Measurements from ENCODE around the gene ZNF639. TPM values are rescaled to one million over a fixed set of nuclear protein-coding genes. Genes with fewer than 3 reads are reported as not detected.

ZNF639 gene
- total RNA-seq, 2 experiments from 2014 or later: 88.1 to 90.8 TPM

DNA sequence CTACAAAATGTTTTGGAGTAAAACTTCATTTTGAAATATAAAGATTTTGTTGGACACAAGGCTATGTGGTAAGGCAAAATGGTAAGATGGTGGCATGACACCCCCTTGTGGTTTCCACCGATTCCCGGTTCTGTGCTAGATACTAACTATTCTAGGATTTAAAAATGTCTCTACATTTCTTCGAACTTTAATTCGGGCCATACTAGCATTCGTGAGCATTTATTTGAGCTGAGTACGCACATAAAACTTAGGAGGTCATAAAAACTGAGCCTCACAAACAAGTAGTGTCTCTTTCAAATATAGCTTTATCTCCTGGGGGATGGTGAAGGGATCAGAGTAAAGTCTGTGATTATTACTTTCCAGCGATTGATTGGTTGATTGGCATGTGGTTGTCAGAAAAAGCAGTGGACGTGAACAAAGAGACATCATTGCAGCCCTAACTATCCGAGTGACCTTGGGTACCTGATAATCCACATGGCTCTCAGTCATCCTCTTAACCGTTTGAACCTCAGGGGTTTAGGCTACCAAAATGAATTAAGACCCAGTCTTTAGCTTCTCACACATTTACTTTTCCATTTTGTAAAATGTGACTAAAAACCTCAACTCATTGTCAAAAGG lies 1.1 kb upstream of the ZNF639 start:
- Mint-ChIP-seq H3K9me3 (no peaks in the 10 kb centered on the region), H3K4me1 (ENCODE audit: low read depth) (peaks cover 39% of the 10 kb centered on the region), H3K27me3 (no peaks in the 10 kb centered on the region), H3K27ac (peak overlapping the region; percentile 86), H3K4me3 (peak overlapping the region; percentile 84), H3K36me3 (ENCODE audit: low read depth) (peaks cover 26% of the 10 kb centered on the region)
- TF ChIP-seq, protein P1, sequence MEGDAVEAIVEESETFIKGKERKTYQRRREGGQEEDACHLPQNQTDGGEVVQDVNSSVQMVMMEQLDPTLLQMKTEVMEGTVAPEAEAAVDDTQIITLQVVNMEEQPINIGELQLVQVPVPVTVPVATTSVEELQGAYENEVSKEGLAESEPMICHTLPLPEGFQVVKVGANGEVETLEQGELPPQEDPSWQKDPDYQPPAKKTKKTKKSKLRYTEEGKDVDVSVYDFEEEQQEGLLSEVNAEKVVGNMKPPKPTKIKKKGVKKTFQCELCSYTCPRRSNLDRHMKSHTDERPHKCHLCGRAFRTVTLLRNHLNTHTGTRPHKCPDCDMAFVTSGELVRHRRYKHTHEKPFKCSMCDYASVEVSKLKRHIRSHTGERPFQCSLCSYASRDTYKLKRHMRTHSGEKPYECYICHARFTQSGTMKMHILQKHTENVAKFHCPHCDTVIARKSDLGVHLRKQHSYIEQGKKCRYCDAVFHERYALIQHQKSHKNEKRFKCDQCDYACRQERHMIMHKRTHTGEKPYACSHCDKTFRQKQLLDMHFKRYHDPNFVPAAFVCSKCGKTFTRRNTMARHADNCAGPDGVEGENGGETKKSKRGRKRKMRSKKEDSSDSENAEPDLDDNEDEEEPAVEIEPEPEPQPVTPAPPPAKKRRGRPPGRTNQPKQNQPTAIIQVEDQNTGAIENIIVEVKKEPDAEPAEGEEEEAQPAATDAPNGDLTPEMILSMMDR (IDR thresholded peaks at IDR 0.05): no peak
- ChIA-PET POLR2A (interaction anchor here (0.6 to 4.4 kb wide), 8 partner anchors 25 to 306 kb away, joined by 3 to 51 read pairs (median 3); partner anchors contain the start of genes MFN1 and PIK3CA), CTCF (interaction anchor here (0.6 to 1.9 kb wide), 6 partner anchors 26 to 306 kb away, joined by 3 to 9 read pairs (median 4); partner anchors contain the start of genes PIK3CA and ZMAT3)
- DNase-seq (peak in 4 of 14 experiments; percentile 31 to 39 (median 38)), ATAC-seq (ENCODE audit: poor library complexity) (no peak)
- H3K27me3 ChIP-seq (ENCODE audit: control insufficient read depth in 1 of 2, insufficient read depth in 2 of 2, low read length in 2 of 2): no peaks in the 10 kb centered on the region
- peaks cover 25% of the 10 kb centered on the region for H3K4me1 ChIP-seq (ENCODE audit: insufficient read depth, low read length)
- intact Hi-C loops (cut with DNase I, micrococcal nuclease): loop anchor here (2.0 to 10.0 kb wide), 4 partner anchors 25 to 1593 kb away; partner anchors contain the start of genes ACTL6A (in 2 of the 2), FXR1 (in 1 of the 2), MFN1 (in 1 of the 2) and MRPL47 (in 1 of the 2)
- peak overlapping the region; percentile 72 for H3K4me3 ChIP-seq (ENCODE audit: low read length)
- peak overlapping the region in 1 of 2 donors; percentile 46 for H3K27ac ChIP-seq (ENCODE audit: low read depth in 1 of 2, low read length in 2 of 2)
- H3K9me3 ChIP-seq (ENCODE audit: control insufficient read depth in 1 of 2, insufficient read depth in 1 of 2, low read length in 2 of 2): no peaks in the 10 kb centered on the region
- H3K36me3 ChIP-seq (ENCODE audit: insufficient read depth, low read length): no peaks in the 10 kb centered on the region

DNA sequence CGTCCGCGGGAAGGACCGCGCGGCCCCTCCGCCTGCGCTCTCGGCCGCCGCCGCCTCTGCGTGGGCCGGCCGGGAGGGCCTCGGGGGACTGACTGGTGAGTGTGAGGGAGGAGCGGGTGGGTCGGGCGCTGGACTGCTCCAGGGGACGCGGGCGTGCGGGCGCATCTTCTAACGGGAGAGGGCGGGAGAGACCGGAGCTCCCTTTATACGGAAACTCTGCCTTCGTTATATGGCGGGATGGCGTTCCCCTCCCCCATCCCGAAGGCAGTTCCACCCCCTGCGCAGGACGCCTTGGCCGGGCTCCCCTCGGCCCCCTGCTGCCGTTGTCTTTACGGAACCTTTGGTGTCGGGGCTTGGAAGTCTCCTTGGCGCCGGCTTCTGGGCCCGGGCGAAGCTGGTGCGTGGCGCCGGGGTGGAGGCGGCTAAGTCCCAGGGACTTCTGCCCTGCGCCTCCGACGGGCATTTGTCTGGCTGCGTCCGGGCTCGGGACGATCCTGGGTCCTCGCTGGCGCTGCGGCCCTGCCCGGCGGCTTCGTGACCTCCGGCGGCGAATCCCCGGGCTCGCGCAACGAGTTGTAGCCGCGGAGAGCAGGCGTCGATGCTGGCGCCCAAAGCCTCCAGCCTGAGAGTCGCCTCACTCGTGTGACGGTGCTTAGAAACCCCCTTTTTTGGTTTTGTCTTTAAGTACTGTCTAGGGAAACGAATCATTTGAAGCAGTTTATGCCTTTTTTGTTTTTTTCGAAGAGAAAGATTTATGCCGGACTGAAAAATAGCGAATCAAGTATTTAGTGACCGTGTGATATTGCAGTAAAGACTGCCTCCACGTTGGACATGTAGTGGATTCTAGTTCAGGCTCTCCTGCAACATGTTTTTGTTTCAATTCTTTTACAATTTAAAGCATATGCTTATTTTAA lies 623 bp downstream of the ZNF639 start:
- ChIA-PET POLR2A (interaction anchor here (0.7 to 4.4 kb wide), 12 partner anchors 18 to 305 kb away, joined by 3 to 51 read pairs (median 6); partner anchors contain the start of genes ACTL6A, MFN1, MRPL47 and NDUFB5), CTCF (interaction anchor here (1.3 to 1.6 kb wide), 3 partner anchors 8 to 326 kb away, joined by 3 to 4 read pairs (median 3); no protein-coding TSS in a partner anchor)
- Histone ChIP-seq H3K4me3 (ENCODE audit: low read length) (peak overlapping the region; percentile 72), H3K27ac (ENCODE audit: low read depth in 1 of 2, low read length in 2 of 2) (peak overlapping the region; percentile 76 to 97), H3K36me3 (ENCODE audit: insufficient read depth, low read length) (peaks cover 11% of the 10 kb centered on the region), H3K27me3 (ENCODE audit: control insufficient read depth in 1 of 2, insufficient read depth in 2 of 2, low read length in 2 of 2) (no peaks in the 10 kb centered on the region), H3K4me1 (ENCODE audit: insufficient read depth, low read length) (peaks cover 25% of the 10 kb centered on the region), H3K9me3 (ENCODE audit: control insufficient read depth in 1 of 2, insufficient read depth in 1 of 2, low read length in 2 of 2) (no peaks in the 10 kb centered on the region)
- Mint-ChIP-seq H3K36me3 (ENCODE audit: low read depth) (peaks cover 41% of the 10 kb centered on the region), H3K4me1 (ENCODE audit: low read depth) (peaks cover 37% of the 10 kb centered on the region), H3K9me3 (no peaks in the 10 kb centered on the region), H3K27ac (peak overlapping the region; percentile 98), H3K27me3 (no peaks in the 10 kb centered on the region), H3K4me3 (peak overlapping the region; percentile 92)
- intact Hi-C loops (cut with DNase I, micrococcal nuclease): loop anchor here (1.0 to 10.0 kb wide), 6 partner anchors 23 to 1591 kb away; partner anchors contain the start of genes ACTL6A (in 2 of the 2), MFN1 (in 2 of the 2), FXR1 (in 1 of the 2) and MRPL47 (in 1 of the 2)
- TF ChIP-seq, protein P1 (IDR thresholded peaks at IDR 0.05): no peak
- ATAC-seq (ENCODE audit: poor library complexity) (peak; percentile 48), DNase-seq (peak; percentile 29 to 87 (median 48))

DNA sequence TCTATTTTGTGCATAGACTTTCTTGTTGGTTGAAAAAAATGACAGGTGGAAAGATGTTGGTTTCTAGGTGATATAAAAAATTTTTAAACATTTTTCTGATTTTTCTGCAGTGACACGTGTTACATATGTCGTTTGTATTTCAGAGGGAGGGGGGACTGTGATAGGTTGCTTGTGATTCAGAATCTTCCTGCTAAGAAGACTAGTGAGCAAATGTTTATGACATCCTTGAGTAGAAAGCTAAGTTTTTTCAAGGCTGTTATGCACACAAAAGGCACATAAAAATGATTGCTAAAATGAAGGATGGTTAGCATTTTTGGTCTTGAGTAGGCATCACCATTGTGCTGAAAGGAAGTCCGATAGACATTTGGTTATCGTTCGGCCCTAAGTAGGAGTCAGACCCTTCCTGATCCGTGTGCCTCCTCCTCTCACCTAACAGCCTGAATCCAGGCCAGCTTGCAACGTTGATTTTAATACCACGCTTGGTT lies 1.5 kb downstream of the ZNF639 start:
- intact Hi-C loops (cut with DNase I, micrococcal nuclease): loop anchor here (5.0 to 10.0 kb wide), 2 partner anchors 238 to 1590 kb away; partner anchors contain the start of genes ACTL6A (in 2 of the 2) and FXR1 (in 1 of the 2)
- peaks cover 25% of the 10 kb centered on the region for H3K4me1 ChIP-seq (ENCODE audit: insufficient read depth, low read length)
- no peaks in the 10 kb centered on the region for H3K9me3 ChIP-seq (ENCODE audit: control insufficient read depth in 1 of 2, insufficient read depth in 1 of 2, low read length in 2 of 2)
- H3K36me3 Mint-ChIP-seq (ENCODE audit: low read depth): peaks cover 50% of the 10 kb centered on the region
- CTCF ChIA-PET: interaction anchor here (1.3 to 1.6 kb wide), 3 partner anchors 9 to 326 kb away, joined by 3 to 4 read pairs (median 3); no protein-coding TSS in a partner anchor
- H3K27ac Mint-ChIP-seq: peak overlapping the region; percentile 98
- no peaks in the 10 kb centered on the region for H3K27me3 ChIP-seq (ENCODE audit: control insufficient read depth in 1 of 2, insufficient read depth in 2 of 2, low read length in 2 of 2)
- peak overlapping the region; percentile 92 for H3K4me3 Mint-ChIP-seq
- ATAC-seq (ENCODE audit: poor library complexity) (peak; percentile 31), DNase-seq (peak in 3 of 14 experiments; percentile 51 to 59 (median 53))
- no peaks in the 10 kb centered on the region for H3K27me3 Mint-ChIP-seq
- POLR2A ChIA-PET: interaction anchor here (0.6 to 4.4 kb wide), 12 partner anchors 10 to 617 kb away, joined by 3 to 51 read pairs (median 5); partner anchors contain the start of genes MFN1, MRPL47, NDUFB5 and PIK3CA
- no peaks in the 10 kb centered on the region for H3K9me3 Mint-ChIP-seq
- peaks cover 19% of the 10 kb centered on the region for H3K36me3 ChIP-seq (ENCODE audit: insufficient read depth, low read length)
- peaks cover 37% of the 10 kb centered on the region for H3K4me1 Mint-ChIP-seq (ENCODE audit: low read depth)
- TF ChIP-seq, protein P1 (IDR thresholded peaks at IDR 0.05): no peak
- peak overlapping the region; percentile 72 for H3K4me3 ChIP-seq (ENCODE audit: low read length)
- H3K27ac ChIP-seq (ENCODE audit: low read depth in 1 of 2, low read length in 2 of 2): peak overlapping the region; percentile 76 to 97
